ENCODE results near the gene ASIC2.

Gene ASIC2

DNA sequence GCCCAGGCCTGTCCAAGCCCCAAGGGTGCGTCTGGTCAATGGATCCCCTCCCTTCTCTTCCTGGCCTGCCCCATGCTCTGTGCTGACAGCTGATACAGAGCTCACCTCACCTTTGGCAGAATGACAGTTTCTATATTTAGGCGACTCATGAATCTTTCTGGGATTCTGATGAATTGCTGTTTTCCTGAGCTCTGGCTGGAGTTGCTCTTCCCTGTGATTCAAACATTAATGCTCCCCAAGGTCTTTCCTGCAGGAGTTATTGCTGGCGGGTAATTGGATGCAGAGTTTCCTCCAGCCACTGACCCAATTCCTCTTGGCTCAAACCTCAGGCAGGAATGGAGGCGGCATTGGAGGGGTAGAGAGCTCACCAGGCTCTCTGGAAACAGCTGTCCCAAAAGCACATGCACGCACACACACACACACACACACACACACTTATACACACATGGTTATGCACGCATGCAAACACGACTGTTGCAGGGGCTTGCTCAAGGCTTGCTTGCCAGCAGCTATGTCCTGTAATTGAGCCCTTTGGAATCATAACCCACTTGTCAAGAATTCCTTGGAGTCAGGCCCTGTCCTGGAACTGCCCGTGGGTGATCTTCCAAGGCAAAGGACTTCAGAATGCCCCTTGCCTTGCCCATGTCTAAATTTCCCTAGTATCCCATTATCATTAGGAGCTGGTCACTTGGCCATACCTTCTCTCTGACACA, 128.8 kb downstream of the ASIC2 start:
- H3K27ac ChIP-seq, result no peak overlapping the region
- TF ChIP-seq, protein P1, sequence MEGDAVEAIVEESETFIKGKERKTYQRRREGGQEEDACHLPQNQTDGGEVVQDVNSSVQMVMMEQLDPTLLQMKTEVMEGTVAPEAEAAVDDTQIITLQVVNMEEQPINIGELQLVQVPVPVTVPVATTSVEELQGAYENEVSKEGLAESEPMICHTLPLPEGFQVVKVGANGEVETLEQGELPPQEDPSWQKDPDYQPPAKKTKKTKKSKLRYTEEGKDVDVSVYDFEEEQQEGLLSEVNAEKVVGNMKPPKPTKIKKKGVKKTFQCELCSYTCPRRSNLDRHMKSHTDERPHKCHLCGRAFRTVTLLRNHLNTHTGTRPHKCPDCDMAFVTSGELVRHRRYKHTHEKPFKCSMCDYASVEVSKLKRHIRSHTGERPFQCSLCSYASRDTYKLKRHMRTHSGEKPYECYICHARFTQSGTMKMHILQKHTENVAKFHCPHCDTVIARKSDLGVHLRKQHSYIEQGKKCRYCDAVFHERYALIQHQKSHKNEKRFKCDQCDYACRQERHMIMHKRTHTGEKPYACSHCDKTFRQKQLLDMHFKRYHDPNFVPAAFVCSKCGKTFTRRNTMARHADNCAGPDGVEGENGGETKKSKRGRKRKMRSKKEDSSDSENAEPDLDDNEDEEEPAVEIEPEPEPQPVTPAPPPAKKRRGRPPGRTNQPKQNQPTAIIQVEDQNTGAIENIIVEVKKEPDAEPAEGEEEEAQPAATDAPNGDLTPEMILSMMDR (IDR thresholded peaks at IDR 0.05), result no peak
- no peak for TF ChIP-seq ZFX (IDR thresholded peaks at IDR 0.05; ENCODE audit: borderline replicate concordance)

DNA sequence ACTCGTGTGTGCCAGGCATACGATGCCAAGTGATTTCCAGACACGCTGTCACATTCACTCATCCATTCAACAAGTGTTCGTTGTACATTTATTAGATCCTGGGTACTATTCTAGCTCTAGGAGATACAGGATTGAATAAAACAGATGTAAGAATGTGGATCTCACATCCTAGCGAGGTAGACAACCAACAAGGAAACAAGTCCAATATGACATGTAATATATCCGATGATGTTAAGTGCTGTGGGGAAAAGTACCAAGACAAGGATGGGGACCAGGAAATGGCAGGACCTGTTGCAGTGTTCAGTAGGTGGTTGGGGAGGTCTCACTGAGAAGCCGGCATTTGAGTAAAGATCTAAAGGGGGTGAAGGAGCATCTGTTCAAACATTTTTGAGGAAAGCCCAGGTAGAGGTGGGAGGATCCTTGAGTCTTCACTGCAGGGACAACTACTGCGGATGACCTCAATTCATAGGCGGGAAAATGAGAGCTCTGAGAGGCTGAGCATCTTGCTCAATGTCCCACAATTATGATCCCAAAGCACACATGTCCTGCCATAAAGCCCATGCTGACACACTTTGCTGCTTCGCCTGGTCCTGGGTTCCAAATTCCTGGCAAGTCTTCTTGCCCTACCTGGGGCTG, 129.4 kb downstream of the ASIC2 start:
- no peak for TF ChIP-seq ZFX (IDR thresholded peaks at IDR 0.05; ENCODE audit: borderline replicate concordance)
- TF ChIP-seq, protein P1 (IDR thresholded peaks at IDR 0.05), result no peak
- H3K27ac ChIP-seq, result no peak overlapping the region

DNA sequence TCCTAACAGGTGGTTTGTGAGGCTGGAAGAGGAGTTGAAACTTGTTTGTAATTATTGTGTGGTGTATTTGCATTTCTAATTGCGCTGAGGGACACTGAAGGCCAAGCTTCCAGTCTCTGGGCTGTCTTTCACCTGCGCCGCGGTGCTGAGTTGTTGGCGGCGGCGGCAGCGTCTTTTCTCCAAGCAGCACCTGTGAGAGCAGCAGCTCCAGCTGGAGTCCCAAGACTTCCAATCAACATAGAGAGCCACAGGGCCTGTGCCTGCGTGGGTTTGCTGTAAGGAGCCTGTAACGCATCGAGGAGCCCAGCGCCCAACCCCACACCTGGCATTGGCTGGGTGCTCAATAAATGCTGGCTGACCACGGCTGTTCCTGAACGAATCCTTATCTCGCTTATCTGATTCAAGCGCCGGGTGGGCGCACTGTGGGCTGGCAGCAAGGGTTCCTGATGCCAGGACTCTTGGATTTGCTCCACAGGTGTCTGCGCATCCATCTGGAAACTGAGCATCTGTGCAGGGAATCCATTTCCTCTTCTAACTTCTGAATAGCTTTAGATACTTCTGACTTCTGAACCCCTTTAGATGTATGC, 138.1 kb downstream of the ASIC2 start:
- no peak overlapping the region for H3K27ac ChIP-seq
- TF ChIP-seq, protein P1 (IDR thresholded peaks at IDR 0.05), result no peak
- TF ChIP-seq ZFX (IDR thresholded peaks at IDR 0.05; ENCODE audit: borderline replicate concordance), result no peak

DNA sequence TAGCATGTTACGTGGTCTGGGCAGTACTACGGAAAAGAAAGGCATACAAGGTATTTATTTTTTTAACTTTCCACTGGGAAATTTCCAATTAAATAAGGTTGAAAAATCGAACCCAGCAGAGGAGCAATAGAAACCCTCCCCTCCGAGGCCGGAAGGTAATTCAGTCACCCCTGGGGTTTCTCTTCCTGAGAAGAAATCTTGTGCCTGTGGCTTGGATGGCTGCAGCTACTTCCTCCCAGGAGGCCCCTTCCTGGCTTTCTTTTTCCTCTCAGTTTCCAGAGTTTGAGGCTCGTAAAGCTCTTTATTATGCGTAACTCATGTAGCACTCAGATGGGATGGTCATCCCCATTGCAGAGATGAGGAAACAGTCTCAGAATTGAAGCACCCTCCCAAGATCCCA, 140.3 kb downstream of the ASIC2 start:
- no peak for TF ChIP-seq ZFX (IDR thresholded peaks at IDR 0.05; ENCODE audit: borderline replicate concordance)
- TF ChIP-seq, protein P1 (IDR thresholded peaks at IDR 0.05), result no peak
- H3K27ac ChIP-seq, result no peak overlapping the region

DNA sequence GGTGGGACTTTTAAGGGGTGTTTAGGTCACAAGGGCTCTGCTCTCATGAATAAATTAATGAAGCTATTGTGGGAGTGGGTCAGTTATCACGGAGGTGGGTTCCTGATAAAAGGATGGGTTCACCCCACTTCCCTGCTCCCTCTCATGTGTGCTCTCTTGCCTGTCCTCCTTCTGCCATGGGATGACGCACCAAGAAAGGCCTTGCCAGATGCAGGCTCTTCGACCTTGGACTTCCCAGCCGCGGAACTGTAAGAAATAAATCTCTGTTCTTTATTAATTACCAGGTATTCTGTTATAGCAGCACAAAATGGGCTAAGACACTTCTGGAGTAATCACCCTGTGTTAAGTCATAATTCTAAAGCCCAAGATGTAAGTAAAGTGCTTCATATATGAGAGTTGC, 141.5 kb downstream of the ASIC2 start:
- TF ChIP-seq ZFX (IDR thresholded peaks at IDR 0.05; ENCODE audit: borderline replicate concordance), result no peak
- TF ChIP-seq, protein P1 (IDR thresholded peaks at IDR 0.05), result no peak
- no peak overlapping the region for H3K27ac ChIP-seq

DNA sequence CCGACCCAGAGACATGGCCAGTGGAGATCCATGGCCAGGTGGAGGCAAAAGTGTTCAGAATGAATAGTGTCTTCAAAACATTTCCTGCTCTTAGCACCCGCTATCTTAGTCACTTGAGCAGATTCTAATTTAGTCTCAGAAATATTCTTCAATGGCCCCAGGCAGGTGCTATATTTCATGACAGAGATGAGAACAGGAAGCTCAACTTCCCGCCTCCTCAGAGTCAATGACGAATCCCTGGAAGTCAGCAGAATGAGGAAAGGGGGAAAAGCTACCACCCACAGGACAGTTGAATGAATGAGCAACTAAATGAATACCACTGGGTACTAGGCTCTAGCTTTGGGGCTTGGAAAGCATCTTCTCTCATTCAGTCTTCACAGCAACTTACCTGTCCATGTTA, 147.2 kb downstream of the ASIC2 start:
- TF ChIP-seq, protein P1 (IDR thresholded peaks at IDR 0.05), result no peak
- no peak for TF ChIP-seq ZFX (IDR thresholded peaks at IDR 0.05; ENCODE audit: borderline replicate concordance)
- H3K27ac ChIP-seq, result no peak overlapping the region

DNA sequence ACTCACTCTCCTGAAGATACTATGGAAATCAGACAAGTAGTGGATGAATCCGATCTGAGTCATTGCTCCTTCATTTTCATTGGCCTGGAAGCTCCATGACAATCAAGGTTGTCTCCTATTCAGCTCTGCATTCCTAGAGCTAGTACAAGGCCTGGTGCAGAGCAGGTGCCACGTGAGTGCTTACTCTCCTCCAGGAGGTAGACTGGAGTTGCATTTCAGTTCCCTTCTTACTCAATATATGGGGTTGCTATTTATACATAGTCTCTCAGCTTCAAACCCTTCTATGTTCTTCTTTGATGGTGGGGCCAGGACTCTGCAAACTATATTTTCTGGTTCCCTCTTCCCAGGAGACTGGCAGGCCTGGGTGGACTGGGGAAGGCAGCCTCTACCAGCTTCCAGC, 148.3 kb downstream of the ASIC2 start:
- H3K27ac ChIP-seq, result no peak overlapping the region
- TF ChIP-seq, protein P1 (IDR thresholded peaks at IDR 0.05), result no peak
- no peak for TF ChIP-seq ZFX (IDR thresholded peaks at IDR 0.05; ENCODE audit: borderline replicate concordance)
